OCI-LY7 (cell line): ENCODE measurements around the gene KCNJ11.

Experiments used
- EZH2phosphoT487 ChIP-seq: fragments of 200-600 bp; sonication (generic); IDR thresholded peaks from 2 replicates; pipeline ENCODE4 v1.6.1; 2018; ENCODE audit warnings: low read depth, borderline replicate concordance, mild to moderate bottlenecking, mixed run types, antibody characterized with exemption, low read length, moderate library complexity, mixed read lengths
- TF ChIP-seq, protein P1 (sequence below): fragments of 200-600 bp; sonication (generic); conservative IDR thresholded peaks from 2 replicates; pipeline ENCODE4 v1.5.1; 2014; ENCODE audit warnings: mild to moderate bottlenecking, antibody characterized with exemption, low read length, moderate library complexity, mixed read lengths

DNA sequence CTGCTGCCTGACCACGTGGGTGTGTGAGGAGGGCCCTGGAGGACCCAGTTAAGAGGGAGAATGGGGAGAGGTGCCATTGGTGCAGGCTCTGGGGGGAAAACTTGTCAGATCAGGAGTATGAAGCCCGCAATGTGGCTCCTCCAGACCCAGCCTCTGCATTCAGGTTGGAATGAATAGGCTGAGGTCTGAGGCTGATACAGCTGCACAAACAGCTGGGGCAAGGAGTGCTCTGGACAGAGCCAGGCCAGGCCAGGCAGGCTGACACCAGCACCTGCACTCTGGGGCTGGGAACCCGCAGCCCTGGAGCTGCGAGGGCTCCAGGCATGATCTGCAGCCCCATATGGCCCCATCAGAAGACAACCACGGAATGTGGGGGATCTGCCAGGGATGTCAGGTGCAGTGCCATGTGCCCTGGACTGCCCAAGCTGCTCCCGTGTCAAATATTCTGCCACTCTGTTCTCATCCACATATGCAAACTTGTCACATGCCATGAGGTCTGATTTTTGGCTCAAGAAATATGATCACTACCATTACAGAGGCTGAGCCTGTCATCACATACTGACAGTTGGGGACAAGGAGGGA, 27.2 kb upstream of the KCNJ11 start:
- TF ChIP-seq, protein P1, sequence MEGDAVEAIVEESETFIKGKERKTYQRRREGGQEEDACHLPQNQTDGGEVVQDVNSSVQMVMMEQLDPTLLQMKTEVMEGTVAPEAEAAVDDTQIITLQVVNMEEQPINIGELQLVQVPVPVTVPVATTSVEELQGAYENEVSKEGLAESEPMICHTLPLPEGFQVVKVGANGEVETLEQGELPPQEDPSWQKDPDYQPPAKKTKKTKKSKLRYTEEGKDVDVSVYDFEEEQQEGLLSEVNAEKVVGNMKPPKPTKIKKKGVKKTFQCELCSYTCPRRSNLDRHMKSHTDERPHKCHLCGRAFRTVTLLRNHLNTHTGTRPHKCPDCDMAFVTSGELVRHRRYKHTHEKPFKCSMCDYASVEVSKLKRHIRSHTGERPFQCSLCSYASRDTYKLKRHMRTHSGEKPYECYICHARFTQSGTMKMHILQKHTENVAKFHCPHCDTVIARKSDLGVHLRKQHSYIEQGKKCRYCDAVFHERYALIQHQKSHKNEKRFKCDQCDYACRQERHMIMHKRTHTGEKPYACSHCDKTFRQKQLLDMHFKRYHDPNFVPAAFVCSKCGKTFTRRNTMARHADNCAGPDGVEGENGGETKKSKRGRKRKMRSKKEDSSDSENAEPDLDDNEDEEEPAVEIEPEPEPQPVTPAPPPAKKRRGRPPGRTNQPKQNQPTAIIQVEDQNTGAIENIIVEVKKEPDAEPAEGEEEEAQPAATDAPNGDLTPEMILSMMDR = no peak
- no peak for TF ChIP-seq EZH2phosphoT487
